Brain microvascular endothelial cell (primary cell): ENCODE data around the gene TMEM82.

Experiments
- DNase-seq: peaks from one replicate; pipeline ENCODE4 v3.0.0-alpha.2; 2020
- H3K27ac ChIP-seq: fragments of 250-450 bp; sonication (Bioruptor Pico); 2 replicates; pipeline ENCODE4 v1.5.1; 2020; ENCODE audit warnings: mild to moderate bottlenecking, moderate library complexity
- H3K27me3 ChIP-seq: fragments of 250-450 bp; sonication (Bioruptor Pico); replicated peaks from 2 replicates; pipeline ENCODE4 v1.5.1; 2020; ENCODE audit warnings: mild to moderate bottlenecking
- H3K36me3 ChIP-seq: fragments of 250-450 bp; sonication (Bioruptor Pico); replicated peaks from 2 replicates; pipeline ENCODE4 v1.5.1; 2020; ENCODE audit warnings: mild to moderate bottlenecking
- H3K4me3 ChIP-seq: 2 replicates; pipeline ENCODE4 v1.5.1; 2011; ENCODE audit warnings: low read depth, mild to moderate bottlenecking, control low read depth, low read length, moderate library complexity
- CTCF ChIP-seq: IDR thresholded peaks from 2 replicates; pipeline ENCODE4 v1.5.1; 2011; ENCODE audit warnings: low read depth, mild to moderate bottlenecking, moderate library complexity, low read length, control low read depth, inconsistent platforms; ENCODE audit errors: missing control alignments
- in situ Hi-C: cut with HindIII; loops from 2 replicates; pipeline ENCODE4 v1.10.0; 2017; ENCODE audit warnings: low sequenced_read_pairs, low pct_ligation_motif_present

The TMEM82 gene

GRCh38 chr1:15706751-15707150 lies 35.5 kb upstream of the TMEM82 start:
- TF ChIP-seq CTCF: no peak
- Histone ChIP-seq H3K36me3 (no peaks in the 10 kb centered on the region), H3K27ac (no peak overlapping the region), H3K27me3 (no peaks in the 10 kb centered on the region), H3K4me3 (no peak overlapping the region)
- in situ Hi-C loops: no loop called here
- no peak for DNase-seq

GRCh38 chr1:15707239-15707925 lies 34.9 kb upstream of the TMEM82 start:
- Histone ChIP-seq H3K27me3 (no peaks in the 10 kb centered on the region), H3K36me3 (no peaks in the 10 kb centered on the region), H3K4me3 (no peak overlapping the region), H3K27ac (no peak overlapping the region)
- in situ Hi-C loops: no loop called here
- no peak for DNase-seq
- TF ChIP-seq CTCF: no peak

- in situ Hi-C loops: no loop called here
- H3K27ac ChIP-seq: no peak overlapping the region
- no peak overlapping the region for H3K4me3 ChIP-seq
Measured at GRCh38 chr1:15708486-15709137, 33.7 kb upstream of the TMEM82 start.

GRCh38 chr1:15709226-15709625 lies 33.1 kb upstream of the TMEM82 start:
- TF ChIP-seq CTCF: no peak
- H3K4me3 ChIP-seq: no peak overlapping the region
- no peaks in the 10 kb centered on the region for H3K27me3 ChIP-seq
- DNase-seq: no peak
- no peaks in the 10 kb centered on the region for H3K36me3 ChIP-seq
- in situ Hi-C loops: no loop called here
- no peak overlapping the region for H3K27ac ChIP-seq

More at GRCh38 chr1:15708486-15709137, 33.7 kb upstream of the TMEM82 start:
- Histone ChIP-seq H3K27me3 (no peaks in the 10 kb centered on the region), H3K36me3 (no peaks in the 10 kb centered on the region)
- TF ChIP-seq CTCF: no peak
- no peak for DNase-seq

GRCh38 chr1:15712168-15712567 lies 30.1 kb upstream of the TMEM82 start:
- H3K4me3 ChIP-seq: no peak overlapping the region
- H3K27me3 ChIP-seq: no peaks in the 10 kb centered on the region
- no peak for DNase-seq
- no peak for TF ChIP-seq CTCF
- in situ Hi-C loops: no loop called here
- peaks cover 10% of the 10 kb centered on the region for H3K36me3 ChIP-seq
- no peak overlapping the region for H3K27ac ChIP-seq
